C4-2B (cell line): ENCODE data around the gene IFNA14.

Experiments used
- H3K27ac ChIP-seq: fragments of 450-650 bp; 2 replicates; pipeline ENCODE4 v1.5.1; 2017
- ZFX ChIP-seq: fragments of 450-650 bp; IDR thresholded peaks from 2 replicates; pipeline ENCODE4 v1.6.1; 2017
- TF ChIP-seq, protein P1 (sequence below): fragments of 450-650 bp; conservative IDR thresholded peaks from 2 replicates; pipeline ENCODE4 v1.5.1; 2017; ENCODE audit warnings: mild to moderate bottlenecking

IFNA14 gene

DNA sequence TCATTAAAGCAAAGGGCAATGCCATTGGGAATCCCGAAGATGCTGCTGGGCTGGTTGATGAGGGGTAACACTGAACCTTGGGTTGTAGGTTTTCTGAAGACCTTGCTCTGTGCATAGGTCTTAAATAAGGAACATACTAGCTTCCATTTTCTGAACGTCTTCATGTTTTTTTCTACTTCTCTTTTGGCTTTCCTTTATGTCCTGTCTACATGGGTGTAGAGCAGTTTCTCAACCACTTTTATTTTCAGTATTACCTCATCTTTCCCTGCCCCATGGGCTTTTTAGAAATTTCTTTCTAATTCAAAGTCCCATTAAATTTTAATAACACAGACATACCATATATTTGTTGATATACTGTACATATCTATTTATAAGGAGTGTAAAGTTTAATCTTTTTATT is at the start of gene IFNA14:
IFNA14 (minus strand) TSS at position 95 of the 400 bp plus-strand sequence; CDS start at position 25, 70 bp downstream.
- TF ChIP-seq ZFX: no peak
- TF ChIP-seq, protein P1, sequence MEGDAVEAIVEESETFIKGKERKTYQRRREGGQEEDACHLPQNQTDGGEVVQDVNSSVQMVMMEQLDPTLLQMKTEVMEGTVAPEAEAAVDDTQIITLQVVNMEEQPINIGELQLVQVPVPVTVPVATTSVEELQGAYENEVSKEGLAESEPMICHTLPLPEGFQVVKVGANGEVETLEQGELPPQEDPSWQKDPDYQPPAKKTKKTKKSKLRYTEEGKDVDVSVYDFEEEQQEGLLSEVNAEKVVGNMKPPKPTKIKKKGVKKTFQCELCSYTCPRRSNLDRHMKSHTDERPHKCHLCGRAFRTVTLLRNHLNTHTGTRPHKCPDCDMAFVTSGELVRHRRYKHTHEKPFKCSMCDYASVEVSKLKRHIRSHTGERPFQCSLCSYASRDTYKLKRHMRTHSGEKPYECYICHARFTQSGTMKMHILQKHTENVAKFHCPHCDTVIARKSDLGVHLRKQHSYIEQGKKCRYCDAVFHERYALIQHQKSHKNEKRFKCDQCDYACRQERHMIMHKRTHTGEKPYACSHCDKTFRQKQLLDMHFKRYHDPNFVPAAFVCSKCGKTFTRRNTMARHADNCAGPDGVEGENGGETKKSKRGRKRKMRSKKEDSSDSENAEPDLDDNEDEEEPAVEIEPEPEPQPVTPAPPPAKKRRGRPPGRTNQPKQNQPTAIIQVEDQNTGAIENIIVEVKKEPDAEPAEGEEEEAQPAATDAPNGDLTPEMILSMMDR: no peak
- H3K27ac ChIP-seq: no peak within 1 kb of the TSS

DNA sequence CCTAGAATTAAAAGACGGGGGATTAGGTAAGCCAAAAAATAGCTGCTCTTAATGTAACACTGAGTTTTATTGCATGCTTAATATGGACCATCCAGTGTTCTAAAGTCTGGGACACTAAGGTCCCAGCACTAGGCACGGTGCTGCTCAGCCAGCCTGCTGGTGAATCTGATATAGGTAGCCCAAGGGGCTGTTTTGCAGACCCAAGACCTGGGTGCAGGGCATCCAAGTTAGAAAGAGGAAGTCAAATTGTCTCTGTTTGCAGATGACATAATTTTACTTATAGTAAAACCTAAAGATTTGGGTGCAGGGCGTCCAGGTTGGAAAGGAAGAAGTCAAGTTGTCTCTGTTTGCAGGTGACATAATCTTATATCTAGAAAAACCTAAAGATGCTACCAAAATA is 47.5 kb upstream of the IFNA14 start:
- no peak for TF ChIP-seq ZFX
- TF ChIP-seq, protein P1: no peak
- H3K27ac ChIP-seq: no peak overlapping the region

DNA sequence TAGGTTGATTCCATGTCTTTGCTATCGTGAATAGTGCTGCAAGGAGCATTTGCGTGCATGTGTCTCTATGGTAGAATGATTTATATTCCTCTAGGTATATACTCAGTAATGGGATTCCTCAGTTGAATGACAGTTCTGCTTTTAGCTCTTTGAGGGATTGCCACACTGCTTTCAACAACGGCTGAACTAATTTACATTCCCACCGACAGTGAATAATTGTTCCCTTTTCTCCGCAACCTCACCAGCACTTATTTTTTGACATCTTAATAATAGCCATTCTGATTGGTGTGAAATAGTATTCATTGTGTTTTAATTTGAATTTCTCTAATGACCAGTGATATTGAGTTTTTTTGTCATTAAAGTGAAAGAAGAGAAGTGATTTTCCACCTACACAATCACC is 46.9 kb upstream of the IFNA14 start:
- TF ChIP-seq, protein P1: no peak
- no peak for TF ChIP-seq ZFX
- H3K27ac ChIP-seq: no peak overlapping the region

DNA sequence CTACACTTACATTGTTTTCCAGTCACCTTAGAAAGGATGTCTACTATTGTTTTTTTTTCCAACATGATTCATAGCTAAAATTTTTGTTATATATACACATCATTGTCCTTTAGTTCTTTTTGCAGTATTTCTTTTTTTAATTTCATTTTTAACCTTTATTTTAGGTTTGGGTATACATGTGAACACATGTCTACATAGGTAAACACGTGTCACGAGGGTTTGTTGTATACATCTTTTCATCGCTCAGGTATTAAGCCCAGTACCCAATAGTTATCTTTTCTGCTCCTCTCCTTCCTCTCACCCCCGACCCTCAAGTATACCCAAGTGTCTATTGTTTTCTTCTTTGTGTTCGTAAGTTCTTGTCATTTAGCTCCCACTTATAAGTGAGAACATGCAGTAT is 46.3 kb upstream of the IFNA14 start:
- TF ChIP-seq, protein P1: no peak
- TF ChIP-seq ZFX: no peak
- H3K27ac ChIP-seq: no peak overlapping the region

DNA sequence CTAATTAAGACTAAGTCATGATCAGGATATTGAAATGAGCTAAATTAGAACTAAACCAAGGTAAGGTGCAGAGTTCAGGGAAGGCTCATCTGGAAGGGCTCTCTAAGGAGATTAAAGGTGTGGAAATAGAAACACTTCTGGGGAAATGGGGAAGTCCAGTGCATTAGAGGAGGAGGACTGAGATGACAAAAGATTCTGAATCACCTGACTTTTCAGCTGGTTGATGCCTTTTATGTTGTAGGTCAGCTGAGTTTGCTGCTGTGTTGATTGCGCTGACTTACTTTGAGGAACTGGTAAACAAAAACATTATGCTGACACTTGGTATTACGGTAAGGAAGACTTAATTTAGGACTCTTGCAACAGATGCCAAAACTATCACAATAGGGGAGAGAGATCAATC is 41.5 kb upstream of the IFNA14 start:
- TF ChIP-seq, protein P1: no peak
- TF ChIP-seq ZFX: no peak
- H3K27ac ChIP-seq: no peak overlapping the region

DNA sequence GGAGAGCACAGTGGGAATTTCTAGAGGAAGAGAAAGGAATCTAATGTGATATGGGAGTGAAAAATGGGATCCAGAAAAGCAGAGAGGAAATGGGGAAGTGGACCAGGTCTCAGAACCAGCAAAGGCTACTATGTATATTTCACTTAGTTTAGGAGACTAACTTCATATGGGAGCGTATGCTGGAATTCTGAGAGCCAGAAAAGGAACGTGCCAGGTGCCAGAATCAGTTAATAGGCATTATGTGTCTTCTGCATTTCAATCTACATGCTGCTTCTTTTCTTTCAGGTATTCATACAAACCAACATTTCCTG is 28.5 kb upstream of the IFNA14 start:
- no peak for TF ChIP-seq ZFX
- TF ChIP-seq, protein P1: no peak
- H3K27ac ChIP-seq: no peak overlapping the region

DNA sequence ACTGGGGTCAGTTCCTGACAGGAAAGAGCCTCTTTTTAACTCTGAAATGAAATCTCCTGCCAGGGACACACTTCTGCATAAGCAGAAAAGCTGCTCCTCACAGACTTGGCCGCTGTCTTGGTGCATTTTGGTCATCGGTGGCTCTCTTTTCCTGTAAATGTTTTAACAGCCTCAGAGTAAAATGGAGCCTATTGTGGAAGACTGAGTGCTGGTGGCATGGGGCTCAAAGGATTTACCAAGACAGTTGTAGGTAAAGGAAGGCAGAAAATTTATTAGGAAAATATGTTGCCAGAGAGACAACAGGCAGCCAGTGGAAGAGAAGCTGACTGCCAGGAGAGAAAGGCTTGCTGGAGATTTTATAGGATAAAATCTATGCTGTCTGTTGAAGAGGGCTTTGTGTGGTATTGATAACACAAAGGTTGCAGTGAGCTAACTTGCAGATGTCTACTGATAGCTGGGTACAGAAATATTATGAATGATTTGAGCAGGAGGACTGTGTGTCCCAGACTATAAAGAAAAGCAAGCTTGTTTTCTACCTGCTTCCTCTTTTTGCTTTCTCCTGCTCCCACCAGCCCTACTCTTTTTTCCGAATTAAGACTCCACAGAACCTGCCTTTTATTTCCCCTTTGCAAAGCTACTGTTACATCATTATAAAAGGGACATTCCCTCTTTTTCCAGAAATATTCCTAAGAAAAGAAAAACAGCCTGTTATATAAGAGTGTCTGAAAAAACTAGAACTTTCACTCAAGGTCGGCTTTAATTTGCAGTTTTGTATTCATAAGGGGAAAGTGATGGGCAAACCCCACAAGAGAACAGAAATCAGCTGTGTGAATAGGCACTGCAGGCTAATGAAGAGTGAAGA is 27.9 kb upstream of the IFNA14 start:
- no peak for TF ChIP-seq ZFX
- TF ChIP-seq, protein P1: no peak
- no peak overlapping the region for H3K27ac ChIP-seq
